HG03432 (cell line): Measurements from ENCODE around the gene RIPOR1.

ENCODE experiments used
- ATAC-seq: cut with Tn5 transposase; IDR thresholded peaks from one replicate; pipeline ENCODE4 v1.9.1; 2021; ENCODE audit warnings: mild to moderate bottlenecking, moderate library complexity; ENCODE audit not compliant: unreplicated experiment

Gene RIPOR1

GRCh38 chr16:67549936-67550335 is 21.3 kb downstream of the RIPOR1 start:
- ATAC-seq: no peak

GRCh38 chr16:67551091-67551490 is 22.5 kb downstream of the RIPOR1 start:
- ATAC-seq: no peak

GRCh38 chr16:67551972-67552371 is 23.3 kb downstream of the RIPOR1 start:
- no peak for ATAC-seq

- ATAC-seq: no peak
Observed at GRCh38 chr16:67552476-67552875, 23.8 kb downstream of the RIPOR1 start.

- ATAC-seq: no peak
Observed at GRCh38 chr16:67555795-67556212, 27.2 kb downstream of the RIPOR1 start.

- no peak for ATAC-seq
Observed at GRCh38 chr16:67558859-67559258, 30.2 kb downstream of the RIPOR1 start.

GRCh38 chr16:67560827-67561342 is 32.3 kb downstream of the RIPOR1 start:
- no peak for ATAC-seq

GRCh38 chr16:67561501-67561823 is 32.8 kb downstream of the RIPOR1 start:
- no peak for ATAC-seq

- ATAC-seq: peak; percentile 81
Observed at GRCh38 chr16:67561824-67562525, 33.3 kb downstream of the RIPOR1 start.

- ATAC-seq: peak; percentile 51
Observed at GRCh38 chr16:67562526-67562917, 33.9 kb downstream of the RIPOR1 start, which contains the start of gene CTCF. TSS of gene CTCF (plus strand) at chr16:67562526. CDS start at chr16:67610833, 48,307 bp downstream.

- ATAC-seq: peak; percentile 11
Observed at GRCh38 chr16:67562918-67563707, 34.5 kb downstream of the RIPOR1 start.

GRCh38 chr16:67563708-67564468 is 35.3 kb downstream of the RIPOR1 start:
- ATAC-seq: no peak

GRCh38 chr16:67565470-67566100 is 37.0 kb downstream of the RIPOR1 start:
- no peak for ATAC-seq

GRCh38 chr16:67571464-67571863 is 42.8 kb downstream of the RIPOR1 start:
- no peak for ATAC-seq

GRCh38 chr16:67571981-67572431 is 43.4 kb downstream of the RIPOR1 start:
- no peak for ATAC-seq

- ATAC-seq: no peak
Observed at GRCh38 chr16:67579686-67580085, 51.1 kb downstream of the RIPOR1 start.

- no peak for ATAC-seq
Observed at GRCh38 chr16:67580202-67580601, 51.6 kb downstream of the RIPOR1 start.

- no peak for ATAC-seq
Observed at GRCh38 chr16:67593288-67593687, 64.7 kb downstream of the RIPOR1 start.

- no peak for ATAC-seq
Observed at GRCh38 chr16:67593701-67594100, 65.1 kb downstream of the RIPOR1 start.

- ATAC-seq: no peak
Observed at GRCh38 chr16:67594256-67594915, 65.8 kb downstream of the RIPOR1 start.
